Measurements from ENCODE around the gene SUPT5H.

Gene SUPT5H

GRCh38 chr19:39409208-39410016, 36.0 kb upstream of the SUPT5H start:
- DNase-seq (ENCODE audit: low read depth, low spot score) = peak; percentile 73

DNA sequence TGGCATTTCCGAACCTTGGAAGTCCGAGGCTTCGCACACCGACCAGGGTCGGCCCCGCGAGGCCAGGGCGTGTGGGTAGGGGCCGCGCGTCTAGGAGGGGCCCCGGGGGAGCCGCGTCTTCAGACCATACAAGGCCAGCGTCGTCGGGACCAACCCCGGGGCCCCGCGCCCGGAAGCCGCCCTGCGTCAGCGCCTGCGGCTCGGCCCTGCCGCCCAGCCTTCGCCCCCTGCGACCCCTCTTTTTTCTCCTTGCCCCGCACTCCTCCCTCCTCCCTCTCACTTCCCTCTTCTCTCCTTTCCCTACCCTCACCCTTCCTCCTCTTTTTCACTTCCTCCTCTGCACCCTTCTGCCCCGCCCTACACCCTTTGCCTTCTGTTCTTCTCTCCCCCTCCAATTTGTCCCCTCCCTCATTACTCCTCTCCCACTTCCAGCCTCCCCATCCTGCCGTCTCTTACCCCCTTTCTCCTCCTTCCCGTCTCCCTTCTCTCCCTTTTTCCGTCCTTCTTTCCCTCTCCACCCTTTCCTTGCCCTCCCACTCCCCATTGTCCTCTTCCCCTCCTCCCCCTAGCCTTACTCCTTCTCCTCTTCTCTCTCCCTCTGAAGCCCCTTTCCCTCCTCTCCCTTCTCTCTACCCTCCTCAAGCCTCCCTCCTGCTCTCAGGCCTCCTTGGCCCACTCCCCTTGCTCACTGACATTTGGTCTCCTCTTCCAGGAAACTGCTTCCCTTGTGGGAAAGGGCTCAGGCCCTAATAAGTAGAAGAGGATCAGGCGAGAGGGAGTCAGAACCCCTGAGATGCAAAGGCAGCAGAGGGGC, 35.2 kb upstream of the SUPT5H start:
- DNase-seq (ENCODE audit: low read depth, low spot score) = no peak

DNA sequence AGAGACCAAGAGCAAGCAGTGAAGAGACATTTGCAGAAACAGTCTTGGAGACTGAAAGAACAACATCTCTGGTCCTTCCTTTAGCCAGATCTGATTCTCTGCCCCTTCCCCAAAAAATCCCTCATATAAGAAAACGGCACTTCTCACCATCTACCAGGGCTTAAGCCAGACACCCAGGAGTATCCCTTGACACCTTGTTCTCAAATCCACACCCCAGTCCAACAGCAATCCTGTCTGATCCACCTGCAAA, 34.6 kb upstream of the SUPT5H start:
- no peak for DNase-seq (ENCODE audit: low read depth, low spot score)

DNA sequence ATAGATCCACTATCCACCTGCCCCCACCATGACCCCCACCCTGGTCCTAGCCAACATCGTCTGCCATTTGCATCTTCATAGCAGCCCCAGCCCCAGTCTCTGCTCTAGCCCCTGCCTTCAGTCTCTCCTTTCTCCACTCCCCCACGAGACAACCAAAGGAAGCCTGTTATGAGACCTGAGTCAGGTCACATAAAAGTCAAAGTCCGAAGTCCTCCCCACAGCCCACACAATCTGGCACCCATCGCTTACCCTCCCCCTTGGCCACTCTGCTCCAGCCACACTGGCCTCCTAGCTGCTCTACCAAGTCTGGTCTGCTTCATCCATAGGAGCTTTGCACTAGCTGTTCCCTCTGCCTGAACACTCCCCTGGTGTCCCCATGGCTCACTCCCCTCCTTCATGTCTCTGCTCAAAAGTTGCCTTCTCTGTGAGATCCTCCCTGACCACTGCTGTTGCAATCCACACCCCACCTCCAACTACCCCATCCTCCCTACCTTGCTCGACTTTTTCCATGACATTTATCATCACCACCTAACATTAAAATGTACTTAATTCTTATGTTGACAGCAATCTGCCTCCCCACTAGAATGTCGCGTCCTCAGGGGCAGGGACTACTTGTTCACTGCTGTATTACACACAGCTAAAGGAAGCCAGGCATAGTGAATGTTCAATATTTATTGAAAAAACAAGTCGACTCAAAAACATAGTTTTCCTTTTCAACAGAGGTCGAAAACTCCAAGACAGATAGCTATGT, 34.1 kb upstream of the SUPT5H start:
- DNase-seq (ENCODE audit: low read depth, low spot score) = no peak

DNA sequence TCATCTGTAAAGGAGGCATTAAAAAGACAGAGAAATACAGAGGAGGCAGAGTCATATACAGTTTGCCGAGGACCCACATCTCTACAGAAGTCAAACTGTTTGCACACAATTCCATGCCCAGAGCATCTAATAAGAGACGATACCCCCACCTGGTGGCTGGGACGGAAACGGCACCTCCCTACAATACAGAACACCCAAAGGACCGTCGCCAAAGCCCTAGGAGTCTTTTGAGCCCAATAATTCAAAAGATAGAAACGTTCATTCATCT, 33.6 kb upstream of the SUPT5H start:
- peak; percentile 85 for DNase-seq (ENCODE audit: low read depth, low spot score)

DNA sequence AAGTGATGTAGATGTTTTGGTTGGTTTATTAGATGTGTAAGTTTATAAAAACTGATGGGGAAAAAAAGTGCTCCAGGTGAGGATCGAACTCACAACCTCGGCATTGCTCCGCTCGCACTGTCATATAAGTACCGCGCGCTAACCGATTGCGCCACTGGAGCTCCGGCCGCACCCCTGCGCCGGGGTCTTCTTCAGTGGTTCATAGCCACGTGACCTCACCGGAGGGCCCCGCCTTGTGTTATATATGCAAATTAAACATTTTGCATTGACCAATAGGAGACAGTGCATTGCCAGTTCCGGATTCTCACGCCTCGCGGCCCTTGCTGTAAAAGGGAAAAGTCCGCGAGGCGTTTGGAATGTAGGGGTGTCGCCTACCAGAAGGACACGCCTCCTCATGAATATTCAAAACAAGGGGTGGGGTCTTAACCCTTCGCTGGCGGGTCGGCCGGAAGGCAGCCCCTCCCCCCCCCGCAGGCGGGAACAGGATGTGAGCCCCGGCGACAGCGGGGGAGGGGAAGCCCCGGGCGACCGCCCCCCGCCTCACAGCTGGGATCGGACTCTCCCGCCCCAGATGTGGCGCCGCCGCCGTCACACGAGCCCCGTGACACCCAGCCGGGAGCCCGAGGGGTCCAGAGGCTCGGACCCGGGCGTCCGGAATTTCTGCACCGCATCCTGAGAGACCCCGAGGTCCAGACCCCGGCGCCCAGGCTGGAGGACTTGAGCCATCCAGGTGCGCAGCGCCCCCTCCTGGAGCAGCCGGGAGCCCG, 33.1 kb upstream of the SUPT5H start, which contains the start of gene PLEKHG2:
Gene PLEKHG2 (plus strand): TSS at position 570 of the 767 bp plus-strand sequence. CDS start 1,418 bp downstream, outside the sequence.
- peak; percentile 93 for DNase-seq (ENCODE audit: low read depth, low spot score)

DNA sequence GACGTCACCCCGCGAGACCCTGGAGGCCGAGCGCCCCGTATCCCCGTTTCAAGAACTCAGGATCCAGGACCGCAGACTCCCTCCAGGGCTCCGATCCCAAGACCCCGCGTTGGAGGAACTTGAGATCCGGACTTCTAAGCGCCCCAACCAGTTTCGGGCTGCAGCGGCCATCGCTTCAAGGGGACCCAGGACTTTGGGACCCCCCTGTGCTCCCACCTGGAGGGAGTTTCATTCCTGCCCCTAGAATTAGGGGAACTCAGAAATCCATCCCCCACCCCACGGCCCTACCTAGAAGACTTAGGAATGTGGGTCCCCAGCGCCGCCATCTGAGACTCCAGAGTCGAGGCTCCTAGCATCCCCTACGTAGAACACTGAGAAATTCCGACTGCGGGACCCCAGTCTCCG, 32.5 kb upstream of the SUPT5H start:
- no peak for DNase-seq (ENCODE audit: low read depth, low spot score)

- DNase-seq (ENCODE audit: low read depth, low spot score) = no peak
These were observed 32.0 kb upstream of the SUPT5H start for GRCh38 chr19:39413272-39413910.

DNA sequence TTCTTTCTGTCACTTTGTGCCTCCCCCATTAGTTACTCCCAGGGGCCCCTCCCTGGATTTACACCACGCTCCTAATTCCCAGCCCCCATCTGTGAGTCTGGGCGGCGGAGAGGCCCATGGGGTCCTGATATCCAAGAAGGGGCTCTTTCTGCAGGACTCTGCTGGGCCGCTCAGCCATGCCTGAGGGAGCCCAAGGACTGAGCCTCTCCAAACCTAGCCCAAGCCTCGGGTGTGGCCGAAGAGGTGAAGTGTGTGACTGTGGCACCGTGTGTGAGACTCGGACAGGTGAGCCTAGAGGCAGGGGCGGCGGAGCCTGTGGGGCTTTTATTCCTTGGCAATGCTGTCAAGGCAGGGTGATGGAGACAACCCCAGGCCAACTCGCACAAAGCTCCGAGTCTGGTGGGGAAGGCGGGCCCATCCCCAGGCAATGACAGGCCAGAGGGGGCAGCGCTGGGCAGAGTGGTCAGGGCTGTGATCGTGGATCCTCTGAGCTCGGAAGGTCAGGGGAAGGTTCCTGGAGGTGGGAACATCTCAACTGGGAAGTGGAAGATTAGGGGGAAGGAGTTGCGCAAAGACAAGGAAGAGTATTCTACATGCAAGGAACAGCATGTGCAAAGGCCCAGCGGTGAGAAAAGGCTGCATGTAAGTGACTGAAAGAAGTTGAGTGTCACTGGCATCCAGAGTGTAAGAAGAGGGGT, 31.3 kb upstream of the SUPT5H start:
- DNase-seq (ENCODE audit: low read depth, low spot score) = no peak

GRCh38 chr19:39415111-39416046, 30.0 kb upstream of the SUPT5H start:
- no peak for DNase-seq (ENCODE audit: low read depth, low spot score)

DNA sequence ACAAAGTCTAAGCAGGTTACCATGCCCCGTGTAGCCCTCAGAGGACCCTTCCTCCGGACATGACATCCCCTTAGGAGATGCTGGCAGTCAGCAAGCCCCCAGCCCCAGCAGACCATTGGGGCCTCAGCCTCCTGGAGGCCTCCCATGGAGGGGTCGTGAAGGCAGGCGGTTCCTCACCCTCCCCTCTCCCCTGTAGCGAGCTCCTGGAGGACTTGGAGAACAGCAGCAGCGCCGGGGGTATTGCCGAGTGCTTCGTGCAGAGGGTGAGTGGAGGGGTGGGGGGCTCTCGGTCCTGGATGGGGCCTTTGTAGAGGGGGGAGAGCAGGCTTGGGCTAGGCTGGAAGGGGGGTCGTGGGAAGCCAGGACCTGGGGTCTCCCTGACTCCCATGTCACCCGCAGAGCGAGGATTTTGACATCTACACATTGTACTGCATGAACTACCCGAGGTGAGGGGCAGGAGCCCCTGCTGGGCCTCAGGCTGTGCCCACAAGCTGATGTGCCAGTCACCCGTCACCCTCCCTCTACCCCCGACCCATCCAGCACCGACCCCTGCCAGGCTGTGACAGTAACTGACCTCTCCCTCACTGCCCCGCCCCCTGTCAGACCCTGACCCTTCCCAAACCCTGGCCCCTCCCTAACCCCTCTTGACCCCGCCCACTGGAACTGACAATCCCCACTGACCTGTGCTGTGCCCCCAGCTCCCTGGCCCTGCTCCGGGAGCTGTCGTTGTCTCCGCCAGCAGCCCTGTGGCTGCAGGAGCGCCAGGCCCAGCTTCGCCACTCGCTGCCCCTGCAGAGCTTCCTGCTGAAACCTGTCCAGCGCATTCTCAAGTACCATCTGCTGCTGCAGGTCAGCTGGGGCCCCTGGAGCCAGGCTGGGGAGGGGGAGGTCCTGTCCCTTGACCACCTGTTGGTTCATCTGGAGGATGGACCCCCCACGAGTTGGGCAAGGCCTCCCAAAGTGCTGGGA, 28.9 kb upstream of the SUPT5H start:
- no peak for DNase-seq (ENCODE audit: low read depth, low spot score)

GRCh38 chr19:39417463-39418181, 27.8 kb upstream of the SUPT5H start:
- DNase-seq (ENCODE audit: low read depth, low spot score) = no peak

DNA sequence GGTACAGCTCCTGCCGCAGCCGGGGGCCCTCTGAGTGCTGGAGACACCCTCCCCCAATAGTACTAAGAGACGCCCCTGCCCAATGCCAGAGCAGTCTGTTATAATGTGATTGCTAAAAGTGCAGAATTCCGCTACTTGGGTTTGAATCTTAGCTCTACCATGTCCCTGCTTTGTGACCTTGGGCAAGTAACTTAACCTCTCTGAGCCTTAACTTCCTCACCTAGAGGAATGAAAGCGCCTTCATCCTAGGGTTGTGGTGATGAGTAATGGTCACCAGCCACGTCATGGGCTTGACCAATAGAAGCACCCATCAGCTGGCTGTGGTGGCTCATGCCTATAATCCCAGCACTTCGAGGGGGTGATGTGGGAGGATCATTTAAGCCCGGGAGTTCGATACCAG, 26.4 kb upstream of the SUPT5H start:
- DNase-seq (ENCODE audit: low read depth, low spot score) = no peak

- no peak for DNase-seq (ENCODE audit: low read depth, low spot score)
These were observed 24.6 kb upstream of the SUPT5H start for GRCh38 chr19:39420769-39421168.

DNA sequence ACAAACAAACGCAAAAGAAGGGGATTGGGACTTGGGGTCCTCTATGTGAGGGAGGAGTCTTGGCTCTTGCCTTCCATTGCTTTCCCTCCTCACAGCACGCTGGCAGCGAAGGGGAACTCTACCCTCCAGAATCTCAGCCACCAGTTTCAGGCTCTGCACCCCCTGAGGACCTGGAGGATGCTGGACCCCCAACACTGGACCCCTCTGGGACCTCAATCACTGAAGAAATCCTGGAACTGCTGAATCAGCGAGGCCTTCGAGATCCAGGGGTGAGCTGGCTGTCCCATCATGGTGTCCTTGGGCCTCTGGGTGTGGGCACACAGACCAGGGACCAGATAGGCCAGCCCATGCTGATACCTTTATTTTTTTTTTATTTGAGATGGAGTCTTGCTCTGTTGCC, 23.4 kb upstream of the SUPT5H start:
- DNase-seq (ENCODE audit: low read depth, low spot score) = no peak

GRCh38 chr19:39423258-39424086, 21.9 kb upstream of the SUPT5H start:
- no peak for DNase-seq (ENCODE audit: low read depth, low spot score)

GRCh38 chr19:39424934-39425333, 20.4 kb upstream of the SUPT5H start:
- DNase-seq (ENCODE audit: low read depth, low spot score) = no peak
